ENCODE data around the gene MPP7.

Gene MPP7

DNA sequence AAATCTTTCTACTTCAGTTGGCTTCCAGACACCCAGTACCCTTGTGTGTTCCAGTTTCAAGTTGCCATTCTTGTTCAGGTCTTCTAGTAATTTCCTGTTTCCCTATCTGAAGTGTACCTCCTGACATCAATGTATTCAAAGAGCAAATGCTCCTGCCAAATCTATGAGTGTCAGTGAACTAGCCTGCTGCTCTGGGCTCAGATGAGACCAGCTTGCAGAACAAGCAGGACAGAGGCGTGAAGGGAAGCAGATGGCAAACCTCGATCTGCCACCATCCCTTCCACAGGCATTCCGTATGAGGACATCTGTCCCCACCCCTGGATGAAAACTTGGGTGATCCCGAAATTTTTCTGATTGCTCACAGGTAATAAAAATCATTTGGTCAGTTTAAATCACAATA lies 4.4 kb upstream of the MPP7 start:
- no peak for DNase-seq (ENCODE audit: low read depth in 1 of 2, low spot score in 1 of 2)

GRCh38 chr10:28305553-28305952 lies 2.7 kb upstream of the MPP7 start:
- DNase-seq (ENCODE audit: low read depth in 1 of 2, low spot score in 1 of 2), result no peak

GRCh38 chr10:28304032-28304571 lies 1.2 kb upstream of the MPP7 start:
- DNase-seq (ENCODE audit: low read depth in 1 of 2, low spot score in 1 of 2), result no peak

- no peak for DNase-seq (ENCODE audit: low read depth in 1 of 2, low spot score in 1 of 2)
These were observed 739 bp downstream of the MPP7 start for GRCh38 chr10:28302012-28302637.

- no peak for DNase-seq (ENCODE audit: low read depth in 1 of 2, low spot score in 1 of 2)
These were observed 2.8 kb downstream of the MPP7 start for GRCh38 chr10:28300027-28300426.

GRCh38 chr10:28298951-28299350 lies 3.9 kb downstream of the MPP7 start:
- DNase-seq (ENCODE audit: low read depth in 1 of 2, low spot score in 1 of 2), result no peak

GRCh38 chr10:28296023-28296422 lies 6.8 kb downstream of the MPP7 start:
- DNase-seq (ENCODE audit: low read depth in 1 of 2, low spot score in 1 of 2), result no peak

- DNase-seq (ENCODE audit: low read depth in 1 of 2, low spot score in 1 of 2), result no peak
These were observed 7.5 kb downstream of the MPP7 start for GRCh38 chr10:28295336-28295735.

- DNase-seq (ENCODE audit: low read depth in 1 of 2, low spot score in 1 of 2), result no peak
These were observed 8.1 kb downstream of the MPP7 start for GRCh38 chr10:28294809-28295208.

DNA sequence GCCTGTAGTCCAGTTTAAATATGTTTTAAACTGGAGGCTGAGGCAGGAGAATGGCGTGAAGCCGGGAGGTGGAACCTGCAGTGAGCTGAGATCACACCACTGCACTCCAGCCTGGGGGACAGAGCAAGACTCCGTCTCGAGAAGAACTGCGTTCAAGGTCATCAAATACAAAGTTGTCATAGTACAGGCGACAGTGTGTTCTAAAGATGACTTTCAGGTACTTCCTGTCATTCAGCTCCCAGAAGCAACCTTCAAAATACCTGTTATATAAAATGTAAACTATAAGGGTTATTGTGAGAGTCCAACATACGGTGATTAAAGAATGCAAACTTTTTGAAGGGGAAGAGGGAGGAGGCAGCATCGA lies 8.7 kb downstream of the MPP7 start:
- DNase-seq (ENCODE audit: low read depth in 1 of 2, low spot score in 1 of 2), result no peak

- DNase-seq (ENCODE audit: low read depth in 1 of 2, low spot score in 1 of 2), result no peak
These were observed 9.4 kb downstream of the MPP7 start for GRCh38 chr10:28293236-28294168.

DNA sequence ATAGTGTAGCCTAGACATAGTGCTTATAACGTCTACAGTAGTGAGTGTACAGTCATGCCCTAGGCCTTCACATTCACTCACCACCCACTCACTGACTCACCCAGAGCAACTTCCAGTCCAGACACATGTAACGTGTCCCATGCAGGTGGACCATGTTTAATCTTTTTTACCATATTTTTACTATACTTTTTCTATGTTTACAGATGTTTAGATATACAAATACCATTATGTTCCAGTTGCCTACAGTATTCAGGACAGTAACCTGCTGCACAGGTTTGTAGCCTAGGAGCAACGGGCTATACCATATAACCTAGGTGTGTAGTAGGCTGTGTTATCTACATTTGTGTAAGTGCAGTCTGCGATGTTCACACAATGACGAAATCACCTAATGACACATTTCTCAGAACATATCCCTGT lies 11.0 kb downstream of the MPP7 start:
- DNase-seq (ENCODE audit: low read depth in 1 of 2, low spot score in 1 of 2), result peak in 1 of 2 donors; percentile 7

- DNase-seq (ENCODE audit: low read depth in 1 of 2, low spot score in 1 of 2), result no peak
These were observed 17.0 kb downstream of the MPP7 start for GRCh38 chr10:28285816-28286215.

- no peak for DNase-seq (ENCODE audit: low read depth in 1 of 2, low spot score in 1 of 2)
These were observed 18.7 kb downstream of the MPP7 start for GRCh38 chr10:28284126-28284525.

GRCh38 chr10:28283251-28283650 lies 19.6 kb downstream of the MPP7 start:
- DNase-seq (ENCODE audit: low read depth in 1 of 2, low spot score in 1 of 2), result no peak

DNA sequence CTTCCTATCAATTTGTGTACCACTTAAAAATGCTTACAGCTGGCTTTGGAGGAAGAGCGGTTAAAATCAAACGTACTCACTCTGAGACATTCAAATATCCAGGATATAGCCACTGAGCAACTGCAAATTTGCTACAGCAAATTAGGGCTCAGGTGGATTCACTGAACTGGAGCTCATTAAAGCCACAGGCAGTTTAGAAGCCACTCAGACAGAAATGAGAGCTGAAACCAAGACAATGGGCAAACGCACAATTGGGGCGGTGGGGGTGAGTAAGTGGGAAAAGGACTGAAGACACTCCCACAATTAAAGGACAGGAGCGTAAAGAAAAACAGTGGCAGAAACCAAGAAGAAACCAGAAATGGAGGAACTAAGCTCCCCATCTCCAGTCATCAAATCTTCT lies 20.5 kb downstream of the MPP7 start:
- no peak for DNase-seq (ENCODE audit: low read depth in 1 of 2, low spot score in 1 of 2)

GRCh38 chr10:28281726-28282315 lies 21.0 kb downstream of the MPP7 start:
- no peak for DNase-seq (ENCODE audit: low read depth in 1 of 2, low spot score in 1 of 2)

- DNase-seq (ENCODE audit: low read depth in 1 of 2, low spot score in 1 of 2), result no peak
These were observed 22.2 kb downstream of the MPP7 start for GRCh38 chr10:28280652-28281051.

GRCh38 chr10:28279878-28280277 lies 23.0 kb downstream of the MPP7 start:
- no peak for DNase-seq (ENCODE audit: low read depth in 1 of 2, low spot score in 1 of 2)

DNA sequence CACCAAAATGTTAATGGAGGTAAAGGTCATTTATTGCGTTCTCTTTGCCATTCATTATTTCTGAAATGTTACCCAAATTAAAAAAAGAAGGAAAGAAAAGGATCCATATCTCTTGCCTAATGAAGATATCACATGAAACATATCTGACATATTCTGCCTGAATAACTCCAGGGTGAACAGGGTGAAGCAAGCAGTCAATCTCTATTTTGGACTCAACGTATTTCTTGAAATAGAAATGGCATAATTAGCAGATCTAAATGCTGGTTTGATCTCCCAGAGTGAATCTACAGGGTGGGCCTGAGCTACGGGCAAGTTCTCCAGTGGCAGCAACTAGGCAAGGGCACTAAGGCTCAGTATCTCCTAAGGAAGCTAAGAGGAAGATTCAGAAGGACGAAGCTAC lies 24.0 kb downstream of the MPP7 start:
- DNase-seq (ENCODE audit: low read depth in 1 of 2, low spot score in 1 of 2), result no peak

DNA sequence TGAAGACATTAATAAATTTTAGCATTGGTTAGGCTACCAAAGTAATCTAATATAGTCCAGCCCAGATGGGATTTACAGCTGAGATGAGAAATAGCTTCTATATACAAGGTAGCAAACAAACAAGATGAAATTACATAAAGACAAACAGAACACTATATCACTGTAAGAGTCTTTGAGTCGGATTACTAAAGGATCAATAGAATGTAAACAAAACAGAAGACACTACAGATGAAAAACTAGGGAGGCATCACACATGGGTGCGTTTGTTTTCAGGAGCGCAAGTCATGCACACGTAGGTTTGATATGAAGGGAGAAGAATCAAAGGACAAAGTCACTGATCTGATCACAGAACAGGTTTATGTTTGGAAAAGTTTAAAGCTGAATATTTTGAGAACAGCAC lies 26.5 kb downstream of the MPP7 start:
- DNase-seq (ENCODE audit: low read depth in 1 of 2, low spot score in 1 of 2), result no peak

GRCh38 chr10:28274475-28274874 lies 28.4 kb downstream of the MPP7 start:
- no peak for DNase-seq (ENCODE audit: low read depth in 1 of 2, low spot score in 1 of 2)

Measured in activated T-helper 1 cell treated with anti-CD3 and anti-CD28 coated beads, Interleukin-2, amount 50 U/mL, for 16 hours (primary cell).